ENCODE results near the gene COL9A2.
"Not testable (repeated sequence)": the region's sequence is repeated elsewhere in the genome, so short reads cannot be mapped to it uniquely, and the experiment has no call there.

COL9A2 gene

GRCh38 chr1:40316595-40317393 is at the start of gene COL9A2:
TSS of gene COL9A2 (minus strand) at chr1:40317286. CDS start at chr1:40317197, 89 bp downstream.
- Histone ChIP-seq H3K36me3 (ENCODE audit: insufficient read depth, low read length) (no peaks in the 10 kb centered on the region), H3K9me3 (ENCODE audit: control insufficient read depth, insufficient read depth, low read length) (no peaks in the 10 kb centered on the region), H3K4me1 (ENCODE audit: insufficient read depth, low read length) (peaks cover 10% of the 10 kb centered on the region), H3K9ac (ENCODE audit: low read depth, low read length) (peak within 1 kb of the TSS; percentile 62; the same call in 1 of the 2 replicates)

DNA sequence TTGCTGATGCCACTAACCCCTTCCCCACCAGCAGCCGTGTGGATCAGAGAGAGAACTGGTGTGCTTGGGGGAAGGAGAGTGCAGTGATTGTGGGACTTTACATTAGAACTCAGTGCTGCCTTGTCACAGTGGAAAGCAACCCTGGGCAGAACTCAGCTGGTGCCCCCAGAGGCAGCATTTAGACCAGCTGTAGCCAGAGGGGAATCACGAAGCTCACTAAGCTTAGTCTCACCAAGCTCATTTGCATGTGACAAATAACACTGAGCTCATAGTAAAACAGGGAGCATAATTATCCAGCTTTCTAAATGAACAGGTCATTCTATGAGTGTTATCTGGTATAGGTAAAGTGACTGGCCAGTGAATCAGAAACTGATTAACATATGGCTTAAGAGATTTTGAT is 46.6 kb upstream of the COL9A2 start:
- H3K9me3 ChIP-seq (ENCODE audit: control insufficient read depth, insufficient read depth, low read length): no peaks in the 10 kb centered on the region
- H3K9ac ChIP-seq (ENCODE audit: low read depth, low read length): no peak overlapping the region
- H3K36me3 ChIP-seq (ENCODE audit: insufficient read depth, low read length): no peaks in the 10 kb centered on the region
- H3K4me1 ChIP-seq (ENCODE audit: insufficient read depth, low read length): peaks cover 4% of the 10 kb centered on the region; the same call in 1 of the 2 replicates

- Histone ChIP-seq H3K36me3 (ENCODE audit: insufficient read depth, low read length) (no peaks in the 10 kb centered on the region), H3K4me1 (ENCODE audit: insufficient read depth, low read length) (peaks cover 4% of the 10 kb centered on the region; the same call in 1 of the 2 replicates), H3K9me3 (ENCODE audit: control insufficient read depth, insufficient read depth, low read length) (peaks cover under 1% of the 10 kb centered on the region; the same call in 1 of the 2 replicates), H3K9ac (ENCODE audit: low read depth, low read length) (no peak overlapping the region)
Measured at GRCh38 chr1:40362699-40363098, 45.6 kb upstream of the COL9A2 start.

DNA sequence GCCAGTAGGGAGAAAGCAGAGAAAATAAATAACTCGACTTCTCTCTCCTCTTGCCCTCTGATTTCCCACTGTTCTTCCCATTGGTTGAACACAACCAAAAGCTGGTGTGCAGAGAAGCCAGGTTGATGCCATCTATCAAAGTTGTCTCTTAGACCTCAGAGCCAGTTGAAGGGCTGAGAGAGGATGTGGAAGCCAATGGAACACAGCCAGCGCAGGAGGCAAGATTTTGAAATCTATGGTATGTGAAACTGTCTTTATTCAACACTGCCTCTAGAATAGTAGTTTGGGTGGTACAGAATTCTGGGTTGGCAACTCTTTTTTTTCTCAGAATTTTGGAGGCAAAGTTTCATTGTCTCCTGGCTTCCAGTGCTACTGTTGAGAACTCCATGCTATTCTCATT is 45.1 kb upstream of the COL9A2 start:
- peaks cover 4% of the 10 kb centered on the region; the same call in 1 of the 2 replicates for H3K9me3 ChIP-seq (ENCODE audit: control insufficient read depth, insufficient read depth, low read length)
- H3K36me3 ChIP-seq (ENCODE audit: insufficient read depth, low read length): no peaks in the 10 kb centered on the region
- no peak overlapping the region for H3K9ac ChIP-seq (ENCODE audit: low read depth, low read length)
- H3K4me1 ChIP-seq (ENCODE audit: insufficient read depth, low read length): peaks cover 4% of the 10 kb centered on the region; the same call in 1 of the 2 replicates

DNA sequence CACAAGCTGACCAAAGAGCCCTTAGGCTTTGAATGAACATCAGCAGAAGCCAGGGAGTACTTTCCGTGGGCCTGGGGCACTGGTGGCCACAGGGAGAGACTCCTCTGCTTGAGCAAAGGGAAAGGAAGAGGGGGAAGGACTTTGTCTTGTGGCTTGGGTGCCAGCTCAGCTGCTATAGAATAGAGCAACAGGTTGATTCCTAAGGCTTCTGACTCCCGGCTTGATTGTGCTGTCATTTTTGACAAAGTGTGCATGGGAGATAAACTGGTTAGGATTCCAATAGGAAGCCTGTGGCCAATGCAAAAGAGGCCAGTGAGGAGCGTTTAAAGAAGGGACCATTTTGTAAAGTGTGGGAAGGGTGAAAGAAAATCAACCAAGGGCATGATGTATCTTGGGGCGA is 44.6 kb upstream of the COL9A2 start:
- peaks cover 4% of the 10 kb centered on the region; the same call in 1 of the 2 replicates for H3K4me1 ChIP-seq (ENCODE audit: insufficient read depth, low read length)
- no peak overlapping the region for H3K9ac ChIP-seq (ENCODE audit: low read depth, low read length)
- no peaks in the 10 kb centered on the region for H3K36me3 ChIP-seq (ENCODE audit: insufficient read depth, low read length)
- H3K9me3 ChIP-seq (ENCODE audit: control insufficient read depth, insufficient read depth, low read length): peaks cover 4% of the 10 kb centered on the region; the same call in 1 of the 2 replicates

GRCh38 chr1:40361201-40361600 is 44.1 kb upstream of the COL9A2 start:
- Histone ChIP-seq H3K9ac (ENCODE audit: low read depth, low read length) (no peak overlapping the region), H3K36me3 (ENCODE audit: insufficient read depth, low read length) (no peaks in the 10 kb centered on the region), H3K4me1 (ENCODE audit: insufficient read depth, low read length) (peaks cover 4% of the 10 kb centered on the region; the same call in 1 of the 2 replicates), H3K9me3 (ENCODE audit: control insufficient read depth, insufficient read depth, low read length) (peaks cover 4% of the 10 kb centered on the region; the same call in 1 of the 2 replicates)

DNA sequence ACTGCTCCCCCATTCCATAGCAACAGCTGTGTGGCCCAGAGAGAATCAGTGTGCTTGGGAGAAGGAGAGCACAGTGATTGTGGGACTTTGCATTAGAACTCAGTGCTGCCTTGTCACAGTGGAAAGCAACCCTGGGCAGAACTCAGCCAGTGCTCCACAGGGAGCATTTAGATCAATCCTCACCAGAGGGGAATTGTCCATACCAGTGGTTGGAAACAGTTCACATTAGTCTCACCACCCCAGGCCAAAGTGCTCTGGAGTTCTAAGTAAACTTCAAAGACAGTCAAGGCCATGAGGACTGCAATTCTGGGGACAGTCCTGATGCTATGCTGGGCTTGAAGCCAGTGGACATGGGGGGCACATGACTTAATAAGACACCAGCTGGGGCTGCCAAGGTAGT is 43.5 kb upstream of the COL9A2 start:
- Histone ChIP-seq H3K9me3 (ENCODE audit: control insufficient read depth, insufficient read depth, low read length) (peaks cover 4% of the 10 kb centered on the region; the same call in 1 of the 2 replicates), H3K36me3 (ENCODE audit: insufficient read depth, low read length) (no peaks in the 10 kb centered on the region), H3K9ac (ENCODE audit: low read depth, low read length) (no peak overlapping the region), H3K4me1 (ENCODE audit: insufficient read depth, low read length) (peaks cover 4% of the 10 kb centered on the region; the same call in 1 of the 2 replicates)

DNA sequence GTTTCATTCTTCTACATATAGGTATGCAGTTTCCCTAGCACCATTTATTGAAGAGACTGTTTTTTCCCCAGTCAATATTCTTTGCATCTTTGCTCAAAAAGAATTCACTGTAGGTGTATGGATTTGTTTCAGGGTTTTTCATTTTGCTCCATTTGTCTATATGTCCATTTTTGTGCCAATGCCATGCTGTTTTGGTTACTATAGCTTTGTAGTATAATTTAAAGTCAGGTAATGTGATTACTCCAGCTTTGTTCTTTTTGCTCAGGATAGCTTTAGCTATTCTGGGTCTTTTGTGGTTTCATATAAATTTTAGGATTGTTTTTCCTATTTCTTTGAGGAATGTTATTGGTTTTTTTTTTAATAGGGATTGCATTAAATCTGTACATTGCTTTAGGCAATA is 40.5 kb upstream of the COL9A2 start:
- Histone ChIP-seq H3K4me1 (ENCODE audit: insufficient read depth, low read length) (no peaks in the 10 kb centered on the region), H3K36me3 (ENCODE audit: insufficient read depth, low read length) (no peaks in the 10 kb centered on the region), H3K9ac (ENCODE audit: low read depth, low read length) (no peak overlapping the region), H3K9me3 (ENCODE audit: control insufficient read depth, insufficient read depth, low read length) (peaks cover 4% of the 10 kb centered on the region; the same call in 1 of the 2 replicates)

DNA sequence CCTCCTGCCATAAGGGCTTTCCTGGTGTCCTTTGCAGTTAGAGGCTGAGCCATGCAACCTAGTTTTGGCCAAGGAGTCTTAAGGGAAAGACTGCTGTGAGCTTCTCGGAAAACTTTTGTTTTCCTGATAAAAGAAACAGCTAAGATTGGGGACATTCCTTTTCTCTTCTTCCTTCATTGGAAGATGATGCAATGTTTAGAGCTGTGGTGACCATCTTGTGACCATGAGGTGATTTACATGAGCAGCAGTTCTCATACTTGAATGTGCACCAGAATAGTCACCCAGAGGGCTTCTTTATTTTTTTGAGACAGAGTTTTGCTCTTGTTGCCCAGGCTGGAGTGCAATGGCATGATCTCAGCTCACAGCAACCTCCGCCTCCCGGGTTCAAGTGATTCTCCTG is 36.0 kb upstream of the COL9A2 start:
- Histone ChIP-seq H3K9ac (ENCODE audit: low read depth, low read length) (no peak overlapping the region), H3K36me3 (ENCODE audit: insufficient read depth, low read length) (no peaks in the 10 kb centered on the region), H3K9me3 (ENCODE audit: control insufficient read depth, insufficient read depth, low read length) (peaks cover 4% of the 10 kb centered on the region; the same call in 1 of the 2 replicates), H3K4me1 (ENCODE audit: insufficient read depth, low read length) (no peaks in the 10 kb centered on the region)

- Histone ChIP-seq H3K36me3 (ENCODE audit: insufficient read depth, low read length) (no peaks in the 10 kb centered on the region), H3K4me1 (ENCODE audit: insufficient read depth, low read length) (no peaks in the 10 kb centered on the region), H3K9ac (ENCODE audit: low read depth, low read length) (no peak overlapping the region), H3K9me3 (ENCODE audit: control insufficient read depth, insufficient read depth, low read length) (no peaks in the 10 kb centered on the region)
Measured at GRCh38 chr1:40352126-40352525, 35.0 kb upstream of the COL9A2 start.

GRCh38 chr1:40351124-40351523 is 34.0 kb upstream of the COL9A2 start:
- H3K36me3 ChIP-seq (ENCODE audit: insufficient read depth, low read length): no peaks in the 10 kb centered on the region
- no peaks in the 10 kb centered on the region for H3K4me1 ChIP-seq (ENCODE audit: insufficient read depth, low read length)
- no peak overlapping the region for H3K9ac ChIP-seq (ENCODE audit: low read depth, low read length)
- no peaks in the 10 kb centered on the region for H3K9me3 ChIP-seq (ENCODE audit: control insufficient read depth, insufficient read depth, low read length)

DNA sequence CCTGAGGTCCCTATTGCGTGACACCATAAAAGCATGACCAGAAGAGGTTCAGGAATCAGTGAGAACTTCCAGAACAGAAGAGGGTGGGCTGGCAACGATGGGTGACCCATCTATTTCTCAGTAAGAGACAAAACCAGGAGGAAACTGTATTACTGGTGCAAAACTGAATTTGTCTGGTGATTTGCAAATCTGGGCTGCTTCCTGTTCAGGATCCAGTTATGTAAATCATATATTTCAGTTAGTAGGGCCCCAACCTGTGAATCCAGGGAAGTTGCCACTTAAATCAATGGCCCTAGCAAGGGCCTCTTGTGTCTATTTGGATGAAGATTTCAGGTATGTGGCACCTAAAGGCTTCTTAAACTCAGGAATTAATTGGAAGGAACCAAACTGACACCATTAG is 33.3 kb upstream of the COL9A2 start:
- Histone ChIP-seq H3K9me3 (ENCODE audit: control insufficient read depth, insufficient read depth, low read length) (no peaks in the 10 kb centered on the region), H3K9ac (ENCODE audit: low read depth, low read length) (no peak overlapping the region), H3K4me1 (ENCODE audit: insufficient read depth, low read length) (no peaks in the 10 kb centered on the region), H3K36me3 (ENCODE audit: insufficient read depth, low read length) (no peaks in the 10 kb centered on the region)

DNA sequence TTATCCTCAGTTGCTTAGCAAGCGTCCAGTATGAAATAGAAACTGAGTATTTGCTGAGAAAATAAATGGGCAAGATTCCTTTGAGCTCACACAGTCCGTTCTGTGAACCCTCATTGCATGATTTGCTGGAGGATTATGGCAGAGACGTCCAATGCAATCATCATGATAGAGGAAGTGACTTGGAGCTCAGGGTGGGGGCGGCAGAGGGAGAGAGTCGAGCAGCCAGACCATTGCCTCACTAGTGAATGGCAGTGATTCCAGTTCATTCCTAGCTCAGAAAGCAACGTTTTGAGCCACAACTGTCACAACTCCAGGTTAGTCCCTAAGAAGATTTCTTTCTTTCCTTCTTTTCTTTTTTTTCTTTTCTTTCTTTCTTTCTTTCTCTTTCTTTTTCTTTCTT is 27.5 kb upstream of the COL9A2 start:
- H3K9me3 ChIP-seq (ENCODE audit: control insufficient read depth, insufficient read depth, low read length): 0 out of 2 replicates have a peak, but pooled peaks cover 2% of the 10 kb centered on the region

DNA sequence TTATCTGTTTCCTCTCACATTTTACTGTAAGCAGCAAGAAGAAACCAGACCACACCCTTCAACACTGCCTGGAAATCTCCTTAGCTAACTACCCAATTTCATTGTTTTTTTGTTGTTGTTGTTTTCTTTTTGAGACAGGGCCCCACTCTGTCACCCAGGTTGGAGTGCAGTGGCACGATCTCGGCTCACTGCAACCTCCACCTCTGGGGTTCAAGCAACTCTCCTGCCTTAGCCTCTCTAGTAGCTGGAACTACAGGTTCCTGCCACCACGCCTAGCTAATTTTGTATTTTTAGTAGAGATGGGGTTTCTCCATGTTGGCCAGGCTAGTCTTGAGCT is 25.3 kb upstream of the COL9A2 start:
- not testable (repeated sequence) for H3K36me3 ChIP-seq (ENCODE audit: insufficient read depth, low read length); H3K9ac ChIP-seq (ENCODE audit: low read depth, low read length); H3K9me3 ChIP-seq (ENCODE audit: control insufficient read depth, insufficient read depth, low read length); H3K4me1 ChIP-seq (ENCODE audit: insufficient read depth, low read length)

More for the DNA sequence above, 27.5 kb upstream of the COL9A2 start:
- Histone ChIP-seq H3K4me1 (ENCODE audit: insufficient read depth, low read length) (no peaks in the 10 kb centered on the region), H3K36me3 (ENCODE audit: insufficient read depth, low read length) (no peaks in the 10 kb centered on the region), H3K9ac (ENCODE audit: low read depth, low read length) (no peak overlapping the region)

Measured in ES-I3 (cell line).